HepG2 (cell line): ENCODE results near the gene TEKT1.

ENCODE experiments used
- CTCF ChIP-seq: sonication (generic); formaldehyde crosslinking; IDR thresholded peaks from 2 replicates; pipeline ENCODE4 v1.5.0; 2020; ENCODE audit warnings: mild to moderate bottlenecking, missing genetic modification reagents, moderate library complexity
- E2F5 ChIP-seq: sonication (generic); formaldehyde crosslinking; conservative IDR thresholded peaks from 2 replicates; pipeline ENCODE4 v1.4.0; 2020; ENCODE audit warnings: missing genetic modification reagents
- HIC2 ChIP-seq: sonication (generic); formaldehyde crosslinking; IDR thresholded peaks from 2 replicates; pipeline ENCODE4 v1.9.0; 2022; ENCODE audit warnings: low read depth, missing genetic modification reagents
- MATR3 ChIP-seq: sonication (generic); formaldehyde crosslinking; IDR thresholded peaks from 2 replicates; pipeline ENCODE4 v1.4.0; 2020; ENCODE audit warnings: missing genetic modification reagents
- NFE2L1 ChIP-seq: sonication (generic); formaldehyde crosslinking; IDR thresholded peaks from 2 replicates; pipeline ENCODE4 v1.4.0; 2020; ENCODE audit warnings: missing genetic modification reagents, mild to moderate bottlenecking, borderline replicate concordance
- PHF8 ChIP-seq: sonication (generic); formaldehyde crosslinking; IDR thresholded peaks from 2 replicates; pipeline ENCODE4 v1.5.0; 2020; ENCODE audit warnings: missing genetic modification reagents
- POLR2AphosphoS5 ChIP-seq: IDR thresholded peaks from 2 replicates; pipeline ENCODE4 v1.6.1; 2012; ENCODE audit warnings: low read depth, low read length
- SMYD3 ChIP-seq: sonication (generic); formaldehyde crosslinking; IDR thresholded peaks from 2 replicates; pipeline ENCODE4 v1.8.1; 2023; ENCODE audit warnings: mild to moderate bottlenecking, missing genetic modification reagents
- ZNF160 ChIP-seq: sonication (generic); formaldehyde crosslinking; IDR thresholded peaks from 2 replicates; pipeline ENCODE4 v1.8.0; 2022; ENCODE audit warnings: mild to moderate bottlenecking, inconsistent platforms, missing genetic modification reagents
- ZSCAN9 ChIP-seq: IDR thresholded peaks from 2 replicates; pipeline ENCODE4 v1.6.1; 2016; ENCODE audit warnings: borderline replicate concordance
- TF ChIP-seq, protein P1 (sequence below): sonication (generic); formaldehyde crosslinking; IDR thresholded peaks from 2 replicates; pipeline ENCODE4 v1.8.1; 2023; ENCODE audit warnings: missing genetic modification reagents, inconsistent platforms, borderline replicate concordance
- TF ChIP-seq, protein P2 (sequence below): sonication (generic); formaldehyde crosslinking; conservative IDR thresholded peaks from 2 replicates; pipeline ENCODE4 v1.8.0; 2022; ENCODE audit warnings: low read depth, missing genetic modification reagents
- TF ChIP-seq, protein P3 (sequence below): sonication (generic); formaldehyde crosslinking; IDR thresholded peaks from 2 replicates; pipeline ENCODE4 v1.8.1; 2022; ENCODE audit warnings: mild to moderate bottlenecking, missing genetic modification reagents

DNA sequence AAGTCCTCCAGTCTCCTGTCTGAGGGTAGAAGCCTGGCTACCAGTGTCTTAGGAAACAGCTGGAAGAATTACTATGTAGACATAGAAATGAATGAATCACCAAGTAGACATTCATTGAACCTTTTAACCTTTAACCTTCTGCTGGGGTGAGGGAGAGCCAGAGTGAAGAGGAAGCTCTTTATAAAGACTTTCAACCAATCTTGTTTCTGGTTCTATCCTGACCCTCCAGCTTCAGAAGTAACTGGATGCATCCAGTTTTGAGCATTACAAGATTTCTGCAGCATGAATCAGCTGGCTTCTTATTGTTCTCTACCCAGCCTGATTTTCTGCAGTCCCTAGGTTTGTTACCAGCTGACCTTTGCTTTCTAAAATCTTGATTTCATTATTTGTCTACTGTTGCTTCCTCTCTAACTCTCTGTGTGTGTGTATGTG, 8.5 kb downstream of the TEKT1 start:
- TF ChIP-seq CTCF (CRISPR knock-in tag) (no peak), ZNF160 (CRISPR knock-in tag) (no peak), PHF8 (CRISPR knock-in tag) (no peak), ZSCAN9 (CRISPR knock-in tag) (no peak), POLR2AphosphoS5 (no peak), NFE2L1 (CRISPR knock-in tag) (no peak), MATR3 (CRISPR knock-in tag) (no peak), SMYD3 (CRISPR knock-in tag) (no peak), E2F5 (no peak), HIC2 (CRISPR knock-in tag) (no peak)
- TF ChIP-seq, protein P1, sequence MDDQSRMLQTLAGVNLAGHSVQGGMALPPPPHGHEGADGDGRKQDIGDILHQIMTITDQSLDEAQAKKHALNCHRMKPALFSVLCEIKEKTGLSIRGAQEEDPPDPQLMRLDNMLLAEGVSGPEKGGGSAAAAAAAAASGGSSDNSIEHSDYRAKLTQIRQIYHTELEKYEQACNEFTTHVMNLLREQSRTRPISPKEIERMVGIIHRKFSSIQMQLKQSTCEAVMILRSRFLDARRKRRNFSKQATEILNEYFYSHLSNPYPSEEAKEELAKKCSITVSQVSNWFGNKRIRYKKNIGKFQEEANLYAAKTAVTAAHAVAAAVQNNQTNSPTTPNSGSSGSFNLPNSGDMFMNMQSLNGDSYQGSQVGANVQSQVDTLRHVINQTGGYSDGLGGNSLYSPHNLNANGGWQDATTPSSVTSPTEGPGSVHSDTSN: no peak
- TF ChIP-seq, protein P2, sequence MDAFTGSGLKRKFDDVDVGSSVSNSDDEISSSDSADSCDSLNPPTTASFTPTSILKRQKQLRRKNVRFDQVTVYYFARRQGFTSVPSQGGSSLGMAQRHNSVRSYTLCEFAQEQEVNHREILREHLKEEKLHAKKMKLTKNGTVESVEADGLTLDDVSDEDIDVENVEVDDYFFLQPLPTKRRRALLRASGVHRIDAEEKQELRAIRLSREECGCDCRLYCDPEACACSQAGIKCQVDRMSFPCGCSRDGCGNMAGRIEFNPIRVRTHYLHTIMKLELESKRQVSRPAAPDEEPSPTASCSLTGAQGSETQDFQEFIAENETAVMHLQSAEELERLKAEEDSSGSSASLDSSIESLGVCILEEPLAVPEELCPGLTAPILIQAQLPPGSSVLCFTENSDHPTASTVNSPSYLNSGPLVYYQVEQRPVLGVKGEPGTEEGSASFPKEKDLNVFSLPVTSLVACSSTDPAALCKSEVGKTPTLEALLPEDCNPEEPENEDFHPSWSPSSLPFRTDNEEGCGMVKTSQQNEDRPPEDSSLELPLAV (CRISPR knock-in tag): no peak
- TF ChIP-seq, protein P3, sequence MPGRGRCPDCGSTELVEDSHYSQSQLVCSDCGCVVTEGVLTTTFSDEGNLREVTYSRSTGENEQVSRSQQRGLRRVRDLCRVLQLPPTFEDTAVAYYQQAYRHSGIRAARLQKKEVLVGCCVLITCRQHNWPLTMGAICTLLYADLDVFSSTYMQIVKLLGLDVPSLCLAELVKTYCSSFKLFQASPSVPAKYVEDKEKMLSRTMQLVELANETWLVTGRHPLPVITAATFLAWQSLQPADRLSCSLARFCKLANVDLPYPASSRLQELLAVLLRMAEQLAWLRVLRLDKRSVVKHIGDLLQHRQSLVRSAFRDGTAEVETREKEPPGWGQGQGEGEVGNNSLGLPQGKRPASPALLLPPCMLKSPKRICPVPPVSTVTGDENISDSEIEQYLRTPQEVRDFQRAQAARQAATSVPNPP (CRISPR knock-in tag): no peak
